Breast epithelium (tissue), 4 donors: Measurements from ENCODE around the gene FAM3C. TPM values are rescaled to one million over a fixed set of nuclear protein-coding genes. Genes with fewer than 3 reads are reported as not detected.
A peak's percentile ranks its signal among the peaks of the same experiment; 100 is the strongest.

Experiments
- DNase-seq, 2 donors: peaks; one replicate each; pipeline ENCODE4 v3.0.0-alpha.2; 2019; ENCODE audit warnings: low spot score in 2 of 2
- H3K27ac ChIP-seq, 2 donors: fragments of 200-600 bp; sonication (generic) in 1 of 2; one replicate each; pipeline ENCODE4 v1.5.1; 2016 to 2019; ENCODE audit warnings: mild to moderate bottlenecking in 1 of 2
- H3K27me3 ChIP-seq, 2 donors: fragments of 200-600 bp; sonication (generic) in 1 of 2; one replicate each; pipeline versions ENCODE4 v1.5.1 to v1.6.0; 2017 to 2019; ENCODE audit warnings: control low read depth in 1 of 2, mild to moderate bottlenecking in 1 of 2
- H3K36me3 ChIP-seq: fragments of 200-600 bp; one replicate; pipeline ENCODE4 v1.5.1; 2019
- H3K4me1 ChIP-seq, 2 donors: fragments of 200-600 bp; sonication (generic); one replicate each; pipeline ENCODE4 v1.5.1; 2016 to 2019; ENCODE audit warnings: control low read depth in 1 of 2
- H3K4me3 ChIP-seq, 3 donors: fragments of 200-600 bp; sonication (generic); 1 replicate in 2 of 3; 2 replicates in 1 of 3; pipeline ENCODE4 v1.5.1; 2016 to 2019; ENCODE audit warnings: mild to moderate bottlenecking in 3 of 3, moderate library complexity in 2 of 3
- H3K9me3 ChIP-seq, 2 donors: fragments of 200-600 bp; sonication (generic) in 1 of 2; one replicate each; pipeline ENCODE4 v1.5.1; 2016 to 2019; ENCODE audit warnings: control low read depth in 1 of 2
- CTCF ChIP-seq, 3 donors: fragments of 450-650 bp; IDR thresholded peaks; one replicate each; pipeline ENCODE4 v1.5.1; 2016 to 2017; ENCODE audit warnings: antibody characterized with exemption in 3 of 3, mild to moderate bottlenecking in 3 of 3, moderate library complexity in 3 of 3
- POLR2A ChIP-seq: fragments of 450-650 bp; IDR thresholded peaks from one replicate; pipeline ENCODE4 v1.6.1; 2016; ENCODE audit warnings: antibody characterized with exemption, mild to moderate bottlenecking, moderate library complexity
- POLR2AphosphoS5 ChIP-seq, 3 donors: sonication (generic); formaldehyde crosslinking; IDR thresholded peaks; one replicate each; pipeline ENCODE4 v1.6.1; 2017; ENCODE audit warnings: antibody characterized with exemption in 3 of 3
- intact Hi-C: fragments of 100-400 bp; cut with DNase I; formaldehyde crosslinking; loops from one replicate; pipeline ENCODE4 v1.15.1; 2023; ENCODE audit warnings: low total_unique reads
- total RNA-seq, 3 donors: library from RNA; depleted of rRNA; stranded (reverse); fragments of >200 nt; gene quantifications; one replicate each; pipeline ENCODE4 v1.1.0, GENCODE V29; 2016

FAM3C gene
- total RNA-seq, 3 donors from 2014 or later = 35.8 to 89.7 (median 50.8) TPM

- DNase-seq = no peak
- Histone ChIP-seq H3K4me1 (no peaks in the 10 kb centered on the region), H3K27ac (no peak overlapping the region), H3K36me3 (no peaks in the 10 kb centered on the region), H3K27me3 (no peaks in the 10 kb centered on the region), H3K9me3 (no peaks in the 10 kb centered on the region), H3K4me3 (peak overlapping the region in 1 of 3 donors; percentile 92)
- TF ChIP-seq POLR2AphosphoS5 (IDR thresholded peaks at IDR 0.05) (no peak), CTCF (IDR thresholded peaks at IDR 0.05) (no peak), POLR2A (no peak)
- intact Hi-C loops = no loop called here
Observed at GRCh38 chr7:121394709-121395140, 1.4 kb downstream of the FAM3C start.

- intact Hi-C loops = no loop called here
- no peak for DNase-seq
- H3K36me3 ChIP-seq = no peaks in the 10 kb centered on the region
- H3K9me3 ChIP-seq = no peaks in the 10 kb centered on the region
- H3K27ac ChIP-seq = no peak overlapping the region
- H3K4me3 ChIP-seq = no peak overlapping the region
- TF ChIP-seq CTCF (IDR thresholded peaks at IDR 0.05) = no peak
- no peak for TF ChIP-seq POLR2AphosphoS5 (IDR thresholded peaks at IDR 0.05)
- no peak for TF ChIP-seq POLR2A
- no peaks in the 10 kb centered on the region for H3K4me1 ChIP-seq
- H3K27me3 ChIP-seq = no peaks in the 10 kb centered on the region
Observed at GRCh38 chr7:121393005-121393366, 3.1 kb downstream of the FAM3C start.

GRCh38 chr7:121392277-121393004 is 3.7 kb downstream of the FAM3C start:
- H3K4me1 ChIP-seq = no peaks in the 10 kb centered on the region
- H3K9me3 ChIP-seq = no peaks in the 10 kb centered on the region
- intact Hi-C loops = no loop called here
- no peak for DNase-seq
- TF ChIP-seq CTCF (IDR thresholded peaks at IDR 0.05) = no peak
- TF ChIP-seq POLR2AphosphoS5 (IDR thresholded peaks at IDR 0.05) = no peak
- no peak for TF ChIP-seq POLR2A
- H3K4me3 ChIP-seq = no peak overlapping the region
- H3K36me3 ChIP-seq = peaks cover 4% of the 10 kb centered on the region
- H3K27me3 ChIP-seq = no peaks in the 10 kb centered on the region
- no peak overlapping the region for H3K27ac ChIP-seq

- no peak for TF ChIP-seq CTCF (IDR thresholded peaks at IDR 0.05)
- TF ChIP-seq POLR2A = no peak
- TF ChIP-seq POLR2AphosphoS5 (IDR thresholded peaks at IDR 0.05) = no peak
- no peaks in the 10 kb centered on the region for H3K4me1 ChIP-seq
- peaks cover 4% of the 10 kb centered on the region for H3K36me3 ChIP-seq
- intact Hi-C loops = no loop called here
- no peak for DNase-seq
- no peak overlapping the region for H3K27ac ChIP-seq
- no peak overlapping the region for H3K4me3 ChIP-seq
- no peaks in the 10 kb centered on the region for H3K9me3 ChIP-seq
- no peaks in the 10 kb centered on the region for H3K27me3 ChIP-seq
Observed at GRCh38 chr7:121391686-121392085, 4.4 kb downstream of the FAM3C start.

- TF ChIP-seq POLR2AphosphoS5 (IDR thresholded peaks at IDR 0.05) = no peak
- TF ChIP-seq CTCF (IDR thresholded peaks at IDR 0.05) = no peak
- TF ChIP-seq POLR2A = no peak
- H3K9me3 ChIP-seq = no peaks in the 10 kb centered on the region
- H3K4me1 ChIP-seq = no peaks in the 10 kb centered on the region
- DNase-seq = no peak
- intact Hi-C loops = no loop called here
- H3K36me3 ChIP-seq = peaks cover 4% of the 10 kb centered on the region
- H3K27ac ChIP-seq = no peak overlapping the region
- H3K4me3 ChIP-seq = no peak overlapping the region
- H3K27me3 ChIP-seq = no peaks in the 10 kb centered on the region
Observed at GRCh38 chr7:121390617-121391016, 5.5 kb downstream of the FAM3C start.
